Erythroblast (primary cell): Measurements from ENCODE around the gene TMEM8B.
"Not testable (repeated sequence)": the region's sequence is repeated elsewhere in the genome, so short reads cannot be mapped to it uniquely, and the experiment has no call there.

Source experiments
- DNase-seq, 2 experiments: peaks; one replicate each; lab custom pipeline; 2025; lab: John Stamatoyannopoulos, UW
- GATA1 ChIP-seq: IDR thresholded peaks from 2 replicates; pipeline ENCODE4 v1.6.1; 2011; ENCODE audit warnings: low read depth, mild to moderate bottlenecking, control low read depth, low read length, moderate library complexity
- POLR2A ChIP-seq: IDR thresholded peaks from 2 replicates; pipeline ENCODE4 v1.6.1; 2011; ENCODE audit warnings: mild to moderate bottlenecking, low read length

Gene TMEM8B

GRCh38 chr9:35870351-35870923, 41.4 kb downstream of the TMEM8B start, which contains the start of gene OR13J1:
OR13J1 (minus strand) TSS chr9:35870401; CDS start chr9:35870401, 0 bp downstream.
- no peak for DNase-seq
- TF ChIP-seq GATA1 (no peak), POLR2A (no peak)

GRCh38 chr9:35871545-35871944, 42.5 kb downstream of the TMEM8B start:
- TF ChIP-seq GATA1 (no peak), POLR2A (no peak)
- no peak for DNase-seq

DNA sequence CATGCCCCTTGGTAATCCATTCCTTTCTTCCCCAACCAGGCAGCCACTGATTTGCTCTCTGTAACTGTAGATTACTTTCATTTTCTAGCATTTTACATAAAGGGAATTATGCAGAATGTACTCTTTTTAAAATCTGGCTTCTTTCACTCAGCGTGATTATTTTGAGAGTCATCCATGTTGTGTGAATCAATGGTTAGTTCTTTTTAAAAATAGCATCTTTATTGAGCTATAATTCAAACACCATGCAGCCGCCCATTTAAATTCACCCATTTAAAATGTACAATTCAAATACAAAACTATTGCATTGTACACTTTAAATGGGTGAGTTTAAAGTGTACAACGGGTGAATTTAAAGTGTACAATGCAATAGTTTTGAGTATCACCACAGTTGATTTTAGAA, 43.5 kb downstream of the TMEM8B start:
- no peak for DNase-seq
- no peak for TF ChIP-seq POLR2A
- no peak for TF ChIP-seq GATA1

DNA sequence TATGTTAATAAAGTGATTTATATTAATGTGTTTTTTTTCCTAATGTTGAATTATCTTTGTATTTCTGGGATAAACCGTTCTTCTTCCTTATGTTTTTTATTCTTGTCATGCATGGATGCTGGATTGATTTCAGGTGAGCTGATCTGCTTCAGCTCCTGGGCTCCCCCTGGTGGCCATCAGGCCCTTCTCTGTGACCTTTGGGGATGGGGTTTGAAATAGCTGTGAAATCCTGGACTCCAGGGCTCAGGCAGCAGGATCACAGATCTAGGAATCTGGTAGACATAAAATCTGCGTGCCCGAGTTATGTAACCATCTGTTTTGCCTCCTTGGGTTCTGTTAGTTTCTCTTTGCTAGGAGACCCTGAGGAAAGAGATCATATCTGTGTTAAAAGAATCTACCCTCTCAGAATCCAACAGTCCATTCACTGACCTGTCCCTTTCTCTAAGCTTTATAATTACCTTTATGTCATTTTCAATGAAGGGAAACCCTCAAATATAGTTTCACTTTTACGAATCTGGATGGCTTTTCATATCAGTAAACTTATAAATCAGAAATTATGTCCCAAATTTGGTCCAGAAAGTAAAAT, 53.3 kb downstream of the TMEM8B start:
- DNase-seq = peak; percentile 61 to 86
- TF ChIP-seq GATA1 (no peak), POLR2A (no peak)

GRCh38 chr9:35882996-35883395, 54.0 kb downstream of the TMEM8B start:
- no peak for DNase-seq
- TF ChIP-seq GATA1 (no peak), POLR2A (no peak)

GRCh38 chr9:35884908-35885307, 55.9 kb downstream of the TMEM8B start:
- DNase-seq = not testable (repeated sequence)

DNA sequence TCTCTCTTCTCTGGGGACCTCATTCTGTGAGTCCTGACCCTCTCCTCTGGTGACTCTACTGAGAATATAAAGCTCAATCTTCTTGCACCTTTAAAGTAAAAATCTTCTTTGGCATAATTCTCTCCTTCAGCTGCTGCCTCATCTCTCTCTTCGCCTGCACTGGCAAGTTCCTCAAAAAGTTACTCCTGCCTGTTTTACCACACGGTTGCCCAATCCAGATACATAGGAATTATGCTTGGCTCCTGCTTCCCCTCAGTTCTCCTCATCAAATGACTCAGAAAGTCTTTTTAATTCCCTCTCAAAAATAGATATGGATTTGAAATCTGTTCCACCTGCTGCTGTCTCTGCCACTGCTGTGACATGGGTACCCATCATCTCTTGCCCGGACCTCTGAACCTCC, 62.6 kb downstream of the TMEM8B start:
- no peak for DNase-seq
- TF ChIP-seq POLR2A = no peak
- TF ChIP-seq GATA1 = no peak

- TF ChIP-seq POLR2A (no peak), GATA1 (no peak)
- no peak for DNase-seq
Measured at GRCh38 chr9:35892051-35892450, 63.0 kb downstream of the TMEM8B start.

GRCh38 chr9:35896570-35896969, 67.5 kb downstream of the TMEM8B start:
- TF ChIP-seq GATA1 (no peak), POLR2A (no peak)
- no peak for DNase-seq

GRCh38 chr9:35897376-35898099, 68.5 kb downstream of the TMEM8B start:
- DNase-seq = not testable (repeated sequence)

- no peak for DNase-seq
- TF ChIP-seq GATA1 = no peak
- TF ChIP-seq POLR2A = no peak
Measured at GRCh38 chr9:35898337-35898736, 69.3 kb downstream of the TMEM8B start.

DNA sequence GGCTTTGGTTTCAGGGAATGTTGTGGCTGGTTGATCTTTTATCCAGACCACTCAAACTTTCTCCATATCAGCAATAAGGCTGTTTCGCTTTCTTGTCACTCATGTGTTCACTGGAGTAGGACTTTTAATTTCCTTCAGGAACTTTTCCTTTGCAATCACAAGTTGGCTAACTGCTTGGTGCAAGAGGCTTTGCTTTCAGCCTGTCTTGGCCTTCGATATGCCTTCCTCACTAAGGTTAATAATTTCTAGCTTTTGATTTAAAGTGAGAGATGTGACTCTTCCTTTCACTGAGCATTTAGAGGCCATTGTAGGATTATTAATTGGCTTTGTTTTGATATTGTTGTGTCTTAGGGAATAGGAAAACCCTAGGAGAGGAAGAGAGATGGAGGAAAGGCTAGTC, 70.0 kb downstream of the TMEM8B start:
- TF ChIP-seq POLR2A (no peak), GATA1 (no peak)
- DNase-seq = no peak

DNA sequence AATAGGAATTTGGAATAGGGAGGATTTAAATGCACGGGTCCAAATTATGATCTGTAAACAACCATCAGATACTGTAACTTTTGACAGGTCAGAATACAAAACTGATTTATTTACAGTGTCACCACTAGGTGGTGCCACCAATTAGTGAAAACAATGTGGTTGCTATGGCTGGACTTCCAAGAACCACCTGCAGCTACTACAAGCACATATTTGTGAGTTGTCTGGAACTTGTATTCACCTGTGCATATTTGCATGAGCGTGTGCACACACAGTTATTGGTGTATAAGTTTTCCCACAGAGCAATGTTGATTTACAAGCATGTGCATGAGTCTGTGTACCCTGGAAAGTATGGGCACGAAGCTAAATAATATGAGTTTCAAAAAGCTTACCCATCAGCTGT, 74.0 kb downstream of the TMEM8B start:
- DNase-seq = peak; percentile 57 to 74
- TF ChIP-seq GATA1 = no peak
- no peak for TF ChIP-seq POLR2A

DNA sequence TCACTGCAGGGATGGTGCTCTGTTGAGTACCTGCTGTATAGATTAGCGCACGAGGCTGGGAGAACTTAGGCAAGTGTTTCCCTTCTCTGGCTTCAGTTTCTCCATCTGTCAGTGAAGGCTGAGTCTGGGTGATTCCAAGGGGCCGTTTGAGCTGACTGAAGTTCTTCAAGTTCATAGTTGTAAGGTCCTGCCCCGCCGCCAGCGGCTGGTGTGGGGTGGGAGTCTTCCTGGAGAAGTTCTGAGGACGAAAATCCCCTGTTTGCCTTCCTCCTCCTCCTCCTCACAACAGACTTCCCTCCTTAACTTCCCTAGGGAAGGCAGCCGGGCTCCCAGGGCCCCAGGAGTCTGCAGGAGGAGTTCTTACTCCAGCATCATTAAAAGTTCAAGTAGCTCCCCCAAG, 75.3 kb downstream of the TMEM8B start:
- no peak for TF ChIP-seq POLR2A
- no peak for TF ChIP-seq GATA1
- no peak for DNase-seq
